Measurements from ENCODE around the gene DZANK1. TPM values are rescaled to one million over a fixed set of nuclear protein-coding genes. Genes with fewer than 3 reads are reported as not detected.

DZANK1 gene
- total and polyA plus RNA-seq, 9 of the 15 experiments (the other 6 are each of a cell fraction or from before 2014, with no cell fraction given), result 0.04 to 0.18 (median 0.11) TPM; not detected in 2

- Histone ChIP-seq H3K79me2 (ENCODE audit: control insufficient read depth, insufficient read depth, low read length) (no peaks in the 10 kb centered on the region), H3K4me2 (ENCODE audit: insufficient read depth, low read length) (no peak overlapping the region), H3K9ac (ENCODE audit: insufficient read depth in 1 of 2, low read depth in 2 of 2, low read length in 2 of 2) (no peak overlapping the region), H3K36me3 (ENCODE audit: control insufficient read depth, insufficient read depth, low read length) (no peaks in the 10 kb centered on the region), H3K4me1 (replicated peaks in 1 of 2; ENCODE audit: control insufficient read depth in 2 of 2, insufficient read depth in 2 of 2, low read length in 2 of 2) (no peaks in the 10 kb centered on the region), H3K9me3 (replicated peaks; ENCODE audit: control insufficient read depth, insufficient read depth, low read depth, low read length) (no peaks in the 10 kb centered on the region), H3K27ac (ENCODE audit: extremely low read depth, low read depth, low read length) (no peak overlapping the region), H2AFZ (ENCODE audit: low read depth, low read length) (no peak overlapping the region), H3K4me3 (no peak overlapping the region), H3K27me3 (ENCODE audit: control insufficient read depth in 2 of 2, insufficient read depth in 2 of 2, low read length in 2 of 2) (no peaks in the 10 kb centered on the region; a peak in 1 of 5 replicates), H3K9me1 (ENCODE audit: control insufficient read depth, insufficient read depth, low read length) (no peaks in the 10 kb centered on the region), H4K20me1 (replicated peaks; ENCODE audit: control insufficient read depth, insufficient read depth, low read length) (no peaks in the 10 kb centered on the region)
- FAIRE-seq, result no peak
- CTCF ChIA-PET (ENCODE audit: low intra/inter-chr PET ratio), result no interaction called here
- BruUV-seq (replicated peaks), result no TSS peak
- TF ChIP-seq KDM4B (IDR thresholded peaks at IDR 0.05; ENCODE audit: borderline replicate concordance in 2 of 2, low read depth in 1 of 2) (no peak), EGR1 (conservative IDR thresholded peaks at IDR 0.05) (no peak)
- intact Hi-C loops (cut with micrococcal nuclease), result no loop called here
- 0% methylated on average over 2 of the region's 2 CpGs for WGBS (ENCODE audit: insufficient coverage, low coverage, missing lambda C conversion rate)
- in situ Hi-C loops (cut with MboI), result no loop called here
- POLR2A ChIA-PET, result no interaction called here
- no peak for ATAC-seq
- DNase-seq (ENCODE audit: extremely low read depth in 1 of 4, low spot score in 3 of 4), result no peak
Observed at GRCh38 chr20:18363708-18364107, 103.1 kb downstream of the DZANK1 start.

- POLR2A ChIA-PET, result no interaction called here
- BruUV-seq (replicated peaks), result no TSS peak
- WGBS (ENCODE audit: insufficient coverage, low coverage, missing lambda C conversion rate), result 3% methylated on average over 7 of the region's 13 CpGs
- no peak for TF ChIP-seq PYGO2 (tag; IDR thresholded peaks at IDR 0.05)
- TF ChIP-seq, protein P1, sequence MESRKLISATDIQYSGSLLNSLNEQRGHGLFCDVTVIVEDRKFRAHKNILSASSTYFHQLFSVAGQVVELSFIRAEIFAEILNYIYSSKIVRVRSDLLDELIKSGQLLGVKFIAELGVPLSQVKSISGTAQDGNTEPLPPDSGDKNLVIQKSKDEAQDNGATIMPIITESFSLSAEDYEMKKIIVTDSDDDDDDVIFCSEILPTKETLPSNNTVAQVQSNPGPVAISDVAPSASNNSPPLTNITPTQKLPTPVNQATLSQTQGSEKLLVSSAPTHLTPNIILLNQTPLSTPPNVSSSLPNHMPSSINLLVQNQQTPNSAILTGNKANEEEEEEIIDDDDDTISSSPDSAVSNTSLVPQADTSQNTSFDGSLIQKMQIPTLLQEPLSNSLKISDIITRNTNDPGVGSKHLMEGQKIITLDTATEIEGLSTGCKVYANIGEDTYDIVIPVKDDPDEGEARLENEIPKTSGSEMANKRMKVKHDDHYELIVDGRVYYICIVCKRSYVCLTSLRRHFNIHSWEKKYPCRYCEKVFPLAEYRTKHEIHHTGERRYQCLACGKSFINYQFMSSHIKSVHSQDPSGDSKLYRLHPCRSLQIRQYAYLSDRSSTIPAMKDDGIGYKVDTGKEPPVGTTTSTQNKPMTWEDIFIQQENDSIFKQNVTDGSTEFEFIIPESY (CRISPR knock-in tag; IDR thresholded peaks at IDR 0.05), result no peak
- TF ChIP-seq MXI1 (IDR thresholded peaks at IDR 0.05; ENCODE audit: low read depth, low read length), result no peak
- TF ChIP-seq ATF1 (CRISPR knock-in tag; IDR thresholded peaks at IDR 0.05), result no peak
- TF ChIP-seq ATF1 (tag; IDR thresholded peaks at IDR 0.05), result no peak
- TF ChIP-seq ZNF24 (IDR thresholded peaks at IDR 0.05), result no peak
- no peak for TF ChIP-seq TAF7 (tag; IDR thresholded peaks at IDR 0.05)
- TF ChIP-seq CSDE1 (IDR thresholded peaks at IDR 0.05), result no peak
- no peak for TF ChIP-seq FOXK2 (conservative IDR thresholded peaks at IDR 0.05 in 1 of 2, IDR thresholded peaks at IDR 0.05 in 1 of 2; ENCODE audit: low read depth in 2 of 2)
- no peak for TF ChIP-seq GMEB1 (CRISPR knock-in tag; IDR thresholded peaks at IDR 0.05)
- TF ChIP-seq ZNF586 (CRISPR knock-in tag; conservative IDR thresholded peaks at IDR 0.05), result no peak
- TF ChIP-seq C11orf30 (IDR thresholded peaks at IDR 0.05; ENCODE audit: low read depth), result no peak
- TF ChIP-seq FOXJ2 (tag; IDR thresholded peaks at IDR 0.05), result no peak
Observed at GRCh38 chr20:18362916-18363315, 103.9 kb downstream of the DZANK1 start.

More at GRCh38 chr20:18362916-18363315, 103.9 kb downstream of the DZANK1 start:
- Histone ChIP-seq H3K9ac (ENCODE audit: insufficient read depth in 1 of 2, low read depth in 2 of 2, low read length in 2 of 2) (no peak overlapping the region), H3K4me3 (no peak overlapping the region), H3K79me2 (ENCODE audit: control insufficient read depth, insufficient read depth, low read length) (no peaks in the 10 kb centered on the region), H4K20me1 (replicated peaks; ENCODE audit: control insufficient read depth, insufficient read depth, low read length) (no peaks in the 10 kb centered on the region), H2AFZ (ENCODE audit: low read depth, low read length) (no peak overlapping the region), H3K4me2 (ENCODE audit: insufficient read depth, low read length) (no peak overlapping the region), H3K36me3 (ENCODE audit: control insufficient read depth, insufficient read depth, low read length) (no peaks in the 10 kb centered on the region), H3K9me1 (ENCODE audit: control insufficient read depth, insufficient read depth, low read length) (no peaks in the 10 kb centered on the region), H3K4me1 (replicated peaks in 1 of 2; ENCODE audit: control insufficient read depth in 2 of 2, insufficient read depth in 2 of 2, low read length in 2 of 2) (no peaks in the 10 kb centered on the region), H3K27me3 (ENCODE audit: control insufficient read depth in 2 of 2, insufficient read depth in 2 of 2, low read length in 2 of 2) (no peaks in the 10 kb centered on the region; a peak in 1 of 5 replicates), H3K9me3 (replicated peaks; ENCODE audit: control insufficient read depth, insufficient read depth, low read depth, low read length) (no peaks in the 10 kb centered on the region), H3K27ac (ENCODE audit: extremely low read depth, low read depth, low read length) (no peak overlapping the region)
- CTCF ChIA-PET (ENCODE audit: low intra/inter-chr PET ratio), result no interaction called here
- in situ Hi-C loops (cut with MboI), result no loop called here
- DNase-seq (ENCODE audit: extremely low read depth in 1 of 4, low spot score in 3 of 4) (no peak), ATAC-seq (no peak), FAIRE-seq (no peak)
- intact Hi-C loops (cut with micrococcal nuclease), result no loop called here
